AG08395 (cell line): ENCODE data around the gene BSND.

ENCODE experiments used
- DNase-seq: peaks from one replicate; pipeline ENCODE4 v3.0.0; 2012; ENCODE audit warnings: mixed read lengths, low spot score

BSND gene

GRCh38 chr1:55048453-55049270, 49.9 kb downstream of the BSND start:
- DNase-seq, result no peak

- DNase-seq, result no peak
Observed at GRCh38 chr1:55049271-55049913, 50.7 kb downstream of the BSND start.

GRCh38 chr1:55049914-55050278, 51.2 kb downstream of the BSND start:
- DNase-seq, result no peak

- DNase-seq, result peak; percentile 50
Observed at GRCh38 chr1:55050283-55050682, 51.5 kb downstream of the BSND start.

- DNase-seq, result no peak
Observed at GRCh38 chr1:55051169-55051568, 52.4 kb downstream of the BSND start.

- DNase-seq, result no peak
Observed at GRCh38 chr1:55051621-55052020, 52.9 kb downstream of the BSND start.

GRCh38 chr1:55052221-55053142, 53.7 kb downstream of the BSND start:
- DNase-seq, result no peak

GRCh38 chr1:55053265-55053954, 54.7 kb downstream of the BSND start:
- DNase-seq, result no peak

- DNase-seq, result no peak
Observed at GRCh38 chr1:55054396-55054795, 55.7 kb downstream of the BSND start.

GRCh38 chr1:55055084-55055882, 56.5 kb downstream of the BSND start:
- no peak for DNase-seq

GRCh38 chr1:55055951-55056631, 57.4 kb downstream of the BSND start:
- no peak for DNase-seq

GRCh38 chr1:55056632-55056992, 57.9 kb downstream of the BSND start:
- DNase-seq, result no peak

GRCh38 chr1:55057270-55057955, 58.7 kb downstream of the BSND start:
- no peak for DNase-seq

- DNase-seq, result no peak
Observed at GRCh38 chr1:55057956-55058298, 59.2 kb downstream of the BSND start.

- DNase-seq, result no peak
Observed at GRCh38 chr1:55059302-55060132, 60.8 kb downstream of the BSND start.

GRCh38 chr1:55060133-55060999, 61.6 kb downstream of the BSND start:
- no peak for DNase-seq

GRCh38 chr1:55061000-55061705, 62.4 kb downstream of the BSND start:
- DNase-seq, result no peak
